HL-60/S4 treated with phorbol 12-myristate 13-acetate at 8.2 ng/mL for 4 days and 3 days (cell line): ENCODE measurements around the gene KIR3DL3.
"Not testable (repeated sequence)": the region's sequence is repeated elsewhere in the genome, so short reads cannot be mapped to it uniquely, and the experiment has no call there.

Experiments
- in situ Hi-C: fragments of 300-500 bp; cut with MboI; formaldehyde crosslinking; loops from 2 replicates; pipeline ENCODE4 v1.15.0; 2022; ENCODE audit warnings: low sequenced_read_pairs

The KIR3DL3 gene

GRCh38 chr19:54724142-54724541, at the start of gene KIR3DL3:
TSS of gene KIR3DL3 (plus strand) at chr19:54724442. CDS start at chr19:54724497, 55 bp downstream.
- in situ Hi-C loops, result no loop called here

GRCh38 chr19:54676210-54676834, 47.9 kb upstream of the KIR3DL3 start:
- in situ Hi-C loops, result not testable (repeated sequence)

- in situ Hi-C loops, result no loop called here
Measured at GRCh38 chr19:54677217-54677616, 47.0 kb upstream of the KIR3DL3 start.

GRCh38 chr19:54681596-54681995, 42.6 kb upstream of the KIR3DL3 start:
- in situ Hi-C loops, result not testable (repeated sequence)

GRCh38 chr19:54682306-54682856, 41.9 kb upstream of the KIR3DL3 start:
- in situ Hi-C loops, result no loop called here

GRCh38 chr19:54684527-54684926, 39.7 kb upstream of the KIR3DL3 start:
- in situ Hi-C loops, result no loop called here

- in situ Hi-C loops, result no loop called here
Measured at GRCh38 chr19:54691582-54692297, 32.5 kb upstream of the KIR3DL3 start.

GRCh38 chr19:54692298-54692615, 32.0 kb upstream of the KIR3DL3 start:
- in situ Hi-C loops, result no loop called here

GRCh38 chr19:54694648-54695047, 29.6 kb upstream of the KIR3DL3 start:
- in situ Hi-C loops, result no loop called here

GRCh38 chr19:54696117-54696548, 28.1 kb upstream of the KIR3DL3 start:
- in situ Hi-C loops, result no loop called here

GRCh38 chr19:54696766-54697165, 27.5 kb upstream of the KIR3DL3 start:
- in situ Hi-C loops, result no loop called here

GRCh38 chr19:54697716-54698115, 26.5 kb upstream of the KIR3DL3 start:
- in situ Hi-C loops, result not testable (repeated sequence)

GRCh38 chr19:54704928-54705327, 19.3 kb upstream of the KIR3DL3 start:
- in situ Hi-C loops, result no loop called here

- in situ Hi-C loops, result no loop called here
Measured at GRCh38 chr19:54707962-54708361, 16.3 kb upstream of the KIR3DL3 start.

GRCh38 chr19:54708781-54709180, 15.5 kb upstream of the KIR3DL3 start:
- in situ Hi-C loops, result no loop called here

- in situ Hi-C loops, result no loop called here
Measured at GRCh38 chr19:54709212-54709948, 14.9 kb upstream of the KIR3DL3 start.

GRCh38 chr19:54709956-54710355, 14.3 kb upstream of the KIR3DL3 start:
- in situ Hi-C loops, result not testable (repeated sequence)

- in situ Hi-C loops, result no loop called here
Measured at GRCh38 chr19:54724644-54725043, 402 bp downstream of the KIR3DL3 start.

- in situ Hi-C loops, result no loop called here
Measured at GRCh38 chr19:54725321-54725720, 1.1 kb downstream of the KIR3DL3 start.

GRCh38 chr19:54727562-54727961, 3.3 kb downstream of the KIR3DL3 start:
- in situ Hi-C loops, result no loop called here

GRCh38 chr19:54728167-54728566, 3.9 kb downstream of the KIR3DL3 start:
- in situ Hi-C loops, result no loop called here
